CD4-positive, alpha-beta T cell treated with Interferon alpha-2 for 1 hour (primary cell): Measurements from ENCODE around the gene ODR4.
A peak's percentile ranks its signal among the peaks of the same experiment; 100 is the strongest.
"Not testable (repeated sequence)": the region's sequence is repeated elsewhere in the genome, so short reads cannot be mapped to it uniquely, and the experiment has no call there.

Experiments
- DNase-seq, 2 donors: peaks; one replicate each; pipeline ENCODE4 v3.0.0-alpha.2; 2020 to 2022

ODR4 gene

GRCh38 chr1:186375152-186375928, at the start of gene ODR4, which contains the start of gene TPR:
ODR4 (plus strand) TSS chr1:186375838; CDS start chr1:186379786, 3,948 bp downstream.
TPR (minus strand) TSS chr1:186375253; CDS start chr1:186375028, 225 bp downstream.
- peak; percentile 97 to 98 for DNase-seq

DNA sequence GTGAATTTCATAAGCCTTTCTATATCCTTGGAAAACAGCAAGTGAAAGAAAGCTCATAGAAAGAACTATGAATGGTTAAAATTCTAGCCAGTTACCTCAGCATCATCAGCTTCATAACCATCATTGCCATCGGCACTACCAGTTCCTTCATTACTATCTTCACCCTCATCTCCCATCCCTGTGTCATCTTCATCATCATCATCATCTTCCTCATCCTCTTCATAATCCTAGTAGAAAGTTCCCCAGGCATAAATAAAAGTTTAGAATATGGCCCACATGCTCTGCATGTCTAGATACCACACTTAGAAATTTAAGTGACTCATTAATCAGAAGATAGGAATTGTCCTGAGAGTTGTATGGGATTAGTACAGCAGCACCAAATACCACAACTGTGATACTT, 49.6 kb upstream of the ODR4 start:
- DNase-seq = no peak

DNA sequence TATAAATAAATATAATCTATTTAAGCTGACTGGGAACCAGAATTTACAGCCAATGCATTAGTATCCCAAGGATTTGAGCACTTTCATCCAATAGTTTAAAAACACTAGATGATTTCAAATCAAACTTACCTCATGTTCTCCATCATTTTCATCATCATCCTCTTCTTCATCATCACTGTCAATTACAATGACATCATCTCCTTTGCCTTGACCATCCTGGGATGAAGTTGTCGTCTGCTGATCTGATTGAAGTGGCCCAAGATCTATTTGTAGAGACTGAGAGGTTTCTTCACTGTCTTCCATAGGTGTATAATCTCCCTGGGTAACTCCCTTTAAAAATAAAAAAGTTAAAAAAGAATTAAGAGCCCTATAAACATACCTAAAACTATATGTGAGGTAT, 48.3 kb upstream of the ODR4 start:
- DNase-seq = no peak

GRCh38 chr1:186330758-186331157, 44.9 kb upstream of the ODR4 start:
- no peak for DNase-seq

DNA sequence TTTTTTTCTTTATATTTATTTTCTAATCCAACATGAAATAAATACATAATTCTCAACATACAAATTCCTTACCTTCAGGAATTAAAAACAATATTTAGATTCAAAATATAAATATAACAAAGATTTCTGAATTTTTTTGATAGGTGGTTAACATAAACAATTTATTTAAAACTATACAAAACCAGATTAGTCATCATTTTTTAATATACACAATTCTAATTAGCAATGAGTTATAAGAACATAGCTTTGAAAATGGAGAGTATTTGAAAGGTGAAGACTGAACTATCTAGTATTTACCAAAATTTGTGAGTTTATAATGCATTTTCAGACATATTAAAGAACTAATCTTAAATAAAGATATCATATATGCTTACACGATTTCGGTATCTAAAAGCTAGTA, 38.1 kb upstream of the ODR4 start:
- no peak for DNase-seq

- DNase-seq = no peak
Measured at GRCh38 chr1:186340772-186341171, 34.9 kb upstream of the ODR4 start.

- DNase-seq = not testable (repeated sequence)
Measured at GRCh38 chr1:186347837-186348691, 27.6 kb upstream of the ODR4 start.

GRCh38 chr1:186374303-186375151, 1.1 kb upstream of the ODR4 start:
- DNase-seq = peak; percentile 28 to 58

- DNase-seq = no peak
Measured at GRCh38 chr1:186375929-186376319, 286 bp downstream of the ODR4 start.

DNA sequence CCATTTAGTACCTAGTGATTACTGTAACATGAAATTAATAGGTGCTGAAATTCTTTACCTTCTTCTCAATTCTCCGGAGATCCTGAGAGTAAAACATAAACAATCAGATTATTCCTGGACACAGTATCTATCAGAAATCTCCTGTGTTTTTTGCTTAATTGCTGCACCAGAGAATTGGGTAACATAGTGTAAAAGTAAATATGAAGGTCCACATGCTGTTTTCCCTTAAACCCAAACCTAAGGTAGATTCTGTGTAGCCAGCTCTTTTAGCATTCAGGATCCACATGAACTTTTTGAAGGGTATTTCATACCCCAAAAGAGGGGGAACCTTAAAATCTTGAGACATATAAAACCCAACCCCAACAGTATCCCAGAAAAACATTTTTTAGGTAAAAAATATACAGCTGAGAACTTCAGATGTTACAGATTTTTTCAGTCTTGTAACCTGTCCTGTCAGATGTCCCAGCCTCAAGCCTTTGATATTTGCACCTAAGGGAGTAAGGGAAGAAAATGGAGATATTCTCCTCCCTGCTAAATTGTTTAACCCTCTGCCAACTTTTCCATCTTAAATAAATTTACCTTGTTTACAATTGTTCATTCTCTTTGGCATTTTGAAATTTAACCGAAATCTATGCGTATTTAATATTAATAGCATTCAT, 11.2 kb downstream of the ODR4 start:
- DNase-seq = no peak

DNA sequence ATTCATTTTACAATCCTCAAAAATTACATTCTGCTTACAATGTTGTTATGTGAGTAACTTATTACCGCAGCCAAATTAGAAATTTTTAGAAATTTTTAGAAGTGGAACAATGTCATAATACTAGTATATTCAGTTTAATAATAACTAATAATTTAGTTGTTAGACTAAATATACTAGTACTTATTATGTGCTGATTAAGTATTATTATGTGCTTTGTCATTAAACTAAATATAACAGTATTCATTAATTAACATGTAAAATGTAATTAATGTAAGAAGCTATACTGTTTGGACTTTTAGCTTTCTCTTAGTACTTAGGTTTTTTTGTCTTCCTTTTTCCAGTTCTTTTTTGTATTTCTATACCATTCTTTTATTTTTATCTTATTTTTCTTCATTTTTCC, 15.3 kb downstream of the ODR4 start:
- DNase-seq = no peak

- DNase-seq = no peak
Measured at GRCh38 chr1:186391841-186392240, 16.2 kb downstream of the ODR4 start.

GRCh38 chr1:186392711-186393110, 17.1 kb downstream of the ODR4 start:
- not testable (repeated sequence) for DNase-seq

DNA sequence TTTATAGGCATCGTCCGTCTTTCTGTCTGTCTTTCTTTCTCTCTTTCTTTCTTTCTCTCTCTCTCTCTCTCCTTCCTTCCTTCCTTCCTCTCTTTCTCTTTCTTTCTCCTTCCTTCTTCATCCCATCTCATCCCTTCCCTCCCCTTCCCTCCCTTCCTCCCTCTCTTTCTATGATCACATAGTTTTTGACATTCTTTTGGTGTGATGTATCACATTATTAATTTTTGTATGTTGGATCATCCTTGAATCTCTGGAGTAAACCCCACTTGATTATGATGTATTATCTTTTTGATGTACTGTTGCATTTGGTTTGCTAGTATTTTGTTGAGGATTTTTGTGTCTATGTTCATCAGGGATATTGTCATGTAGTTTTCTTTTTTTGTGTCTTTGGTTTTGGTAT, 25.8 kb downstream of the ODR4 start:
- not testable (repeated sequence) for DNase-seq

GRCh38 chr1:186403632-186404031, 28.0 kb downstream of the ODR4 start:
- no peak for DNase-seq

DNA sequence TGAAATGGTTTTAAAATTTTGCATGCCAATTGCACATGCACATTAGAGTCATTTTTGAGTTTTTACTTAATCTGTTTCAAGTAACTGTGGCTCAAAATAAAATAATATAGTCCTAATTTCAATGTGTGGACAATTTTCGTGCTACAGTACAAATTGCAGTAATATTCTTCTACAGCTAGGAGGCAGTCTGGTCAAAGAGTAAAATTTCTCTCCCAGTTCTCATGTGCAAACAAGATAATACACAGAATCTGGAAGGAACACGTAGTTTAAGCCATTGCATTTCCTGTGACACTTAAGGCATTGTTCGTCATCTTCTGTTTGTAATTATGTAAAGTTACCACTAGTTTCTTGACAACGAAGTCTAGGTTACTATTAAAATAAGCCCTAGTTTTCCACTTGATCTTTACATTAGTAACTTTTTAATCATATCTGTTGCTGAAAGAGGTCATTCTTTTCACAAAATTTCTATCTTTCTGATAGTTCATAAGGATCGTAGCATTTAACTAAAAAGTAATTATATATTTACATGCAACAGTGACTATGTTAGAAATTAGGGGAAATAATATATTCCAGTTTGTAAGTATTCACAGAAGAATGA, 28.9 kb downstream of the ODR4 start:
- DNase-seq = peak in 1 of 2 donors; percentile 63

- DNase-seq = no peak
Measured at GRCh38 chr1:186409091-186409490, 33.5 kb downstream of the ODR4 start.

DNA sequence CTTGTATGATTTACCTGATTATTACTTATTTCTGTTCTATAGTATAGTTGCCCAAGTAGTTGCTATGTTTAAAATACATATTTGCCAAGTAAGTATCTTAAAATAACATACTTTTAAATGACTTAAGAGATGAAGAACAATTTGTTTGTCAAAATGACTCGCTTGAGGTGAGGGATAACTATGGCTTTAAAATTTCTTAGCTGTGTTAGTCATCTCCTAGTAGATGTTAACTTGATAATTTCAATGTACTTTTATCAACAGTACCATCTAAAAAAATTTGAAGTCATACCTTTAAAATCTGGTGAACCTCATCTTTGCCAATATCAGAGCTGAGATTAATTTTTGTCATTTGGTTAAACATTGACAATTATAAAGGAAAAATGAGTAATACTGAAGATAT, 37.7 kb downstream of the ODR4 start:
- no peak for DNase-seq

DNA sequence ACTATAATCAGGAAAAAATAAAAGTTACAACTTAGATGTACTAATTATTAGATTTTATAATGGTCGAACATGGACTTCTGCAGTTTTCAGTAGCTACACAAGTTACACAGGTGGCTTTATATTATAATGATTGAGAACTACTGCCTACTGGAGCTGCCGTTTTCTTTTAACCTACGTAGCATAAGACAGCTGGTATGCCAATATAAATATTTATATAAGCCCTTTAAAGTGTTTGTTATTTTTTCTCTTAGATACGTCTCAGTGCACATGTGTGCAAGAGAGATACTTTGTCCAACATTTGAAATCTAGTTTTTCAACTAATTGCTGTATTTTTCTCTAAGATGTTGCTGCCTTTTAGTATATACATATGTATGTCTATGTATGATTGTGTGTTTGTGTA, 42.9 kb downstream of the ODR4 start:
- DNase-seq = no peak

DNA sequence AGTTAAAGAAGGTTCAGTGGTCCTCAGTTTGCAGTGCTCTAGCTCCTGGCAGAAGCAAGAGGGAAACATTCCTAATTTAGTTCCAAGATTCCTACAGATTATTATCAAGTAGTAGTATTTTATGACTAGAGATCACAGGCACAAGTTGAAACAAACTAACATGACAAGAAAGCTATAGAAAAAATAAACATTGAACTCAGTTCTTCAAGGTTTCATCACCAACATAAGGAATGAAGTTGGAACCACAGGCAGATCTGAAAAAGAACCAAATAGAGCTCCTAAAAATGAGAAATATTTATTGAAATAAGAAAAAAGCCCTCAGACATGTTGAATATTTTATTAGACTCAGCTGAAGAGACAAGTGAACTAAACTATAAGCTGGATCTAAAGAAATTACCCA, 44.7 kb downstream of the ODR4 start:
- no peak for DNase-seq

GRCh38 chr1:186420923-186421322, 45.3 kb downstream of the ODR4 start:
- DNase-seq = peak in 1 of 2 donors; percentile 32

DNA sequence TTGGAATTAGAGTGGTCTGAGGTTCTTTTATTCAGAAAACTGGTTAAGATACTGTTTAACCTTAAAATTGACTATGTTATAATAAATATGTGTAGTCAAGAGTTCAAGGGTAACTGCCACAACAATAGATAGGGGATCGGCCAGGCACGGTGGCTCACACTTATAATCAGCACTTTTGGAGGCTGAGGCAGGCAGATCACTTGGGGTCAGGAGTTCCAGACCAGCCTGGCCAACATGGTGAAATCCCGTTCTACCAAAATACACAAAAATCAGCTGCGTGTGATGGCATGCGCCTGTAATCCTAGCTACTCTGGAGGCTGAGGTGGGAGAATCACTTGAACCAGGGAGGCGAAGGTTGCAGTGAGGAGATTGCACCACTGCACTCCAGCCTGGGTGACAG, 45.8 kb downstream of the ODR4 start:
- no peak for DNase-seq
